Endothelial cell (in vitro differentiated cells): ENCODE results near the gene SF3B1. TPM values are rescaled to one million over a fixed set of nuclear protein-coding genes. Genes with fewer than 3 reads are reported as not detected.

Experiments
- DNase-seq: peaks from one replicate; pipeline ENCODE4 v3.0.0; 2021; ENCODE audit warnings: low spot score
- H3K27ac Mint-ChIP-seq: one replicate; pipeline ENCODE4 v1.8.0; 2021; ENCODE audit warnings: mixed read lengths, inconsistent platforms; ENCODE audit not compliant: unreplicated experiment
- H3K27me3 Mint-ChIP-seq: one replicate; pipeline ENCODE4 v1.8.0; 2021; ENCODE audit warnings: mild to moderate bottlenecking, moderate library complexity, mixed read lengths, inconsistent platforms; ENCODE audit not compliant: unreplicated experiment
- H3K36me3 Mint-ChIP-seq: one replicate; pipeline ENCODE4 v1.8.0; 2021; ENCODE audit warnings: mild to moderate bottlenecking, low read depth, mixed read lengths, inconsistent platforms; ENCODE audit not compliant: unreplicated experiment
- H3K4me1 Mint-ChIP-seq: one replicate; pipeline ENCODE4 v1.8.0; 2021; ENCODE audit warnings: mild to moderate bottlenecking, mixed read lengths, inconsistent platforms; ENCODE audit not compliant: unreplicated experiment
- H3K4me3 Mint-ChIP-seq: one replicate; pipeline ENCODE4 v1.8.0; 2021; ENCODE audit warnings: mild to moderate bottlenecking, mixed read lengths, inconsistent platforms; ENCODE audit not compliant: unreplicated experiment
- H3K9me3 Mint-ChIP-seq: one replicate; pipeline ENCODE4 v1.8.0; 2021; ENCODE audit warnings: mixed read lengths, inconsistent platforms; ENCODE audit not compliant: unreplicated experiment
- CTCF ChIP-seq: fragments of 200-600 bp; sonication (generic); IDR thresholded peaks from one replicate; pipeline ENCODE4 v1.5.0; 2021; ENCODE audit warnings: antibody characterized with exemption; ENCODE audit not compliant: unreplicated experiment
- total RNA-seq: library from RNA; stranded (reverse); fragmentation: NEBNext Ultra II Directional; extraction: Animal tissue kit (Norgen Biotek cat#: 25700); gene quantifications from one replicate; pipeline ENCODE4 v1.2.1, GENCODE V29; 2021; ENCODE audit not compliant: unreplicated experiment

The SF3B1 gene
- total RNA-seq, 1 donor from 2014 or later = 401 TPM

GRCh38 chr2:197472166-197472565, 37.3 kb upstream of the SF3B1 start:
- H3K27me3 Mint-ChIP-seq = peaks cover 2% of the 10 kb centered on the region
- no peak for TF ChIP-seq CTCF
- no peaks in the 10 kb centered on the region for H3K9me3 Mint-ChIP-seq
- no peak overlapping the region for H3K27ac Mint-ChIP-seq
- no peak for DNase-seq
- no peak overlapping the region for H3K4me3 Mint-ChIP-seq
- peaks cover 17% of the 10 kb centered on the region for H3K36me3 Mint-ChIP-seq
- peaks cover 3% of the 10 kb centered on the region for H3K4me1 Mint-ChIP-seq

- no peak overlapping the region for H3K27ac Mint-ChIP-seq
- peaks cover 24% of the 10 kb centered on the region for H3K36me3 Mint-ChIP-seq
- TF ChIP-seq CTCF = no peak
- no peaks in the 10 kb centered on the region for H3K9me3 Mint-ChIP-seq
- H3K4me1 Mint-ChIP-seq = no peaks in the 10 kb centered on the region
- no peak for DNase-seq
- H3K4me3 Mint-ChIP-seq = no peak overlapping the region
- peaks cover 2% of the 10 kb centered on the region for H3K27me3 Mint-ChIP-seq
Observed at GRCh38 chr2:197464175-197464574, 29.3 kb upstream of the SF3B1 start.

GRCh38 chr2:197461057-197461456, 26.2 kb upstream of the SF3B1 start:
- H3K27ac Mint-ChIP-seq = no peak overlapping the region

GRCh38 chr2:197460649-197461048, 25.8 kb upstream of the SF3B1 start:
- no peak for DNase-seq
- H3K4me1 Mint-ChIP-seq = no peaks in the 10 kb centered on the region
- no peak for TF ChIP-seq CTCF
- H3K9me3 Mint-ChIP-seq = no peaks in the 10 kb centered on the region
- H3K4me3 Mint-ChIP-seq = no peak overlapping the region
- H3K27ac Mint-ChIP-seq = no peak overlapping the region
- peaks cover 18% of the 10 kb centered on the region for H3K36me3 Mint-ChIP-seq
- H3K27me3 Mint-ChIP-seq = peaks cover 2% of the 10 kb centered on the region

More at GRCh38 chr2:197461057-197461456, 26.2 kb upstream of the SF3B1 start:
- Mint-ChIP-seq H3K27me3 (peaks cover 2% of the 10 kb centered on the region), H3K4me1 (no peaks in the 10 kb centered on the region), H3K4me3 (no peak overlapping the region), H3K36me3 (peaks cover 20% of the 10 kb centered on the region), H3K9me3 (no peaks in the 10 kb centered on the region)
- no peak for DNase-seq
- TF ChIP-seq CTCF = no peak

GRCh38 chr2:197455428-197455827, 20.6 kb upstream of the SF3B1 start:
- Mint-ChIP-seq H3K27me3 (peaks cover 13% of the 10 kb centered on the region), H3K9me3 (no peaks in the 10 kb centered on the region), H3K27ac (no peak overlapping the region), H3K4me3 (no peak overlapping the region), H3K4me1 (peaks cover 22% of the 10 kb centered on the region), H3K36me3 (peaks cover 11% of the 10 kb centered on the region)
- no peak for DNase-seq
- TF ChIP-seq CTCF = no peak
